ENCODE data around the gene PRH1.

- TF ChIP-seq CTCF (IDR thresholded peaks at IDR 0.05) (no peak), POLR2A (IDR thresholded peaks at IDR 0.05) (no peak)
Observed at GRCh38 chr12:10855807-10856206, 28.2 kb downstream of the PRH1 start.
